K562 (cell line): ENCODE measurements around the gene GABRA5. TPM values are rescaled to one million over a fixed set of nuclear protein-coding genes. Genes with fewer than 3 reads are reported as not detected.
A peak's percentile ranks its signal among the peaks of the same experiment; 100 is the strongest.

Experiments
- ATAC-seq: fragments of 200-7000 bp; cut with Tn5 transposase; 3 replicates; pipeline ENCODE4 v1.9.1; 2020; ENCODE audit warnings: moderate library complexity
- BruUV-seq: library from RNA; stranded (reverse); fragments of 400-500 nt; replicated peaks from 2 replicates; lab custom pipeline; 2021; lab: Mats Ljungman, UMichigan
- CTCF ChIA-PET: fragments of 300-600 bp; formaldehyde crosslinking; extraction: SDS; loops from one replicate; lab custom pipeline; 2021; ENCODE audit warnings: low intra/inter-chr PET ratio; lab: Yijun Ruan, JAX
- POLR2A ChIA-PET: fragments of 300-600, 350-650 bp; sonication (Branson Sonifier 250); formaldehyde crosslinking; extraction: SDS; loops from one replicate; lab custom pipeline; 2021; ENCODE audit warnings: antibody characterized with exemption, inconsistent platforms; lab: Yijun Ruan, JAX
- DNase-seq, 4 experiments: peaks; one replicate each; pipeline versions ENCODE4 v3.0.0 to v3.0.0-alpha.2; 2011 to 2018; ENCODE audit warnings: low spot score in 3 of 4, mixed read lengths in 3 of 4; ENCODE audit errors: extremely low read depth in 1 of 4
- FAIRE-seq: peaks from 2 replicates; lab custom pipeline; 2011; peaks lifted over from hg19 to GRCh38; lab: Jason Lieb, UNC
- H2AFZ ChIP-seq: 2 replicates; pipeline ENCODE4 v1.6.0; 2011; ENCODE audit warnings: low read depth, low read length, control low read depth, inconsistent platforms
- H3K27ac ChIP-seq: fragments of 200-600 bp; 3 replicates; pipeline ENCODE4 v1.8.0; 2011; ENCODE audit warnings: low read depth, mild to moderate bottlenecking, control low read depth, inconsistent platforms, low read length, moderate library complexity, mixed read lengths; ENCODE audit errors: extremely low read depth
- H3K27me3 ChIP-seq, 2 experiments: fragments of 300-600 bp in 1 of 2; 2 replicates in 1 of 2; 3 replicates in 1 of 2; pipeline versions ENCODE4 v1.6.0 to v1.8.0; 2011; ENCODE audit warnings: inconsistent platforms in 2 of 2, low read length in 2 of 2, mild to moderate bottlenecking in 1 of 2, mixed read lengths in 1 of 2, moderate library complexity in 1 of 2; ENCODE audit not compliant: control insufficient read depth in 2 of 2, insufficient read depth in 2 of 2
- H3K36me3 ChIP-seq: fragments of 300-600 bp; 3 replicates; pipeline ENCODE4 v1.8.0; 2011; ENCODE audit warnings: mild to moderate bottlenecking, low read length, inconsistent platforms; ENCODE audit not compliant: control insufficient read depth, insufficient read depth
- H3K4me1 ChIP-seq, 2 experiments: fragments of 200-600 bp in 1 of 2; replicated peaks in 1 of 2; 2 replicates in 1 of 2; 3 replicates in 1 of 2; pipeline versions ENCODE4 v1.5.1 to v1.8.0; 2011; ENCODE audit warnings: inconsistent platforms in 2 of 2, low read length in 2 of 2, mild to moderate bottlenecking in 1 of 2, mixed read lengths in 1 of 2, moderate library complexity in 1 of 2; ENCODE audit not compliant: control insufficient read depth in 2 of 2, insufficient read depth in 2 of 2
- H3K4me2 ChIP-seq: 2 replicates; pipeline ENCODE4 v1.6.1; 2011; ENCODE audit warnings: low read length, control low read depth, inconsistent platforms, mixed read lengths; ENCODE audit not compliant: insufficient read depth
- H3K4me3 ChIP-seq: fragments of 200-600 bp; sonication (generic), shearing (Covaris generic); 2 replicates; pipeline ENCODE4 v1.5.1; 2016; ENCODE audit warnings: control low read depth, inconsistent platforms
- H3K79me2 ChIP-seq: fragments of 200-600 bp; 3 replicates; pipeline ENCODE4 v1.8.0; 2011; ENCODE audit warnings: low read length, inconsistent platforms; ENCODE audit not compliant: control insufficient read depth, insufficient read depth
- H3K9ac ChIP-seq, 2 experiments: 2 replicates each; pipeline versions ENCODE4 v1.6.0 to v1.6.1; 2011; ENCODE audit warnings: low read depth in 2 of 2, low read length in 2 of 2, control low read depth in 1 of 2, inconsistent platforms in 1 of 2, mild to moderate bottlenecking in 1 of 2, mixed read lengths in 1 of 2; ENCODE audit not compliant: insufficient read depth in 1 of 2
- H3K9me1 ChIP-seq: one replicate; pipeline ENCODE4 v1.6.0; 2011; ENCODE audit warnings: inconsistent platforms, mild to moderate bottlenecking, low read length, moderate library complexity; ENCODE audit not compliant: control insufficient read depth, insufficient read depth
- H3K9me3 ChIP-seq: replicated peaks from 2 replicates; pipeline ENCODE4 v1.5.1; 2011; ENCODE audit warnings: low read depth, low read length, inconsistent platforms; ENCODE audit not compliant: control insufficient read depth, insufficient read depth
- H4K20me1 ChIP-seq: replicated peaks from 2 replicates; pipeline ENCODE4 v1.6.1; 2011; ENCODE audit warnings: low read length, inconsistent platforms, mixed read lengths; ENCODE audit not compliant: control insufficient read depth, insufficient read depth
- WGBS: fragments of 100-300 bp; shearing (Covaris generic); methylation state at CpG from one replicate; pipeline ENCODE4 v1.1.6; 2016; ENCODE audit warnings: low coverage, mixed read lengths; ENCODE audit not compliant: insufficient coverage; ENCODE audit errors: missing lambda C conversion rate; 5-methylcytosine and 5-hydroxymethylcytosine counted together
- in situ Hi-C: fragments of 300-500 bp; cut with MboI; formaldehyde crosslinking; loops from 4 replicates; pipeline ENCODE4 v1.15.0; 2018; ENCODE audit warnings: inconsistent platforms, mixed read lengths
- intact Hi-C: fragments of 100-400 bp; cut with micrococcal nuclease; formaldehyde crosslinking; loops from 2 replicates; pipeline ENCODE4 v1.14.2; 2022
- polyA plus RNA-seq, 8 experiments: library from polyadenylated mRNA; depleted of rRNA in 4 of 8; stranded (reverse) in 5 of 8; unstranded in 3 of 8; fragments of >200 nt; fragmentation: Nextera tagmentation in 2 of 8; fragmentation: Illumina TruSeq in 1 of 8; extraction: Ambion mirVana in 2 of 8; extraction: Trizol in 1 of 8; gene quantifications; 2 replicates each; pipeline versions ENCODE4 v1.2.1 to v1.2.3, GENCODE V29; 2011 to 2014; ENCODE audit warnings: inconsistent platforms in 1 of 8, missing spikeins in 1 of 8
- total RNA-seq, 7 experiments: library from RNA; depleted of rRNA in 6 of 7; stranded (reverse); fragments of >200 nt in 6 of 7; fragmentation: Illumina TruSeq in 2 of 7; extraction: Trizol in 2 of 7; gene quantifications; 2 replicates each; pipeline versions ENCODE4 v1.2.1 to v1.2.3, GENCODE V29; 2011 to 2021; ENCODE audit warnings: low replicate concordance in 1 of 7
- TF ChIP-seq, protein P1 (sequence below): fragments of 250-450 bp; sonication (Bioruptor Pico); IDR thresholded peaks from 2 replicates; pipeline ENCODE4 v1.4.0; 2020
- TF ChIP-seq, protein P2 (sequence below): sonication (generic); formaldehyde crosslinking; IDR thresholded peaks from 2 replicates; pipeline ENCODE4 v1.8.1; 2023; ENCODE audit warnings: missing genetic modification reagents, mild to moderate bottlenecking, borderline replicate concordance

Gene GABRA5
- total and polyA plus RNA-seq, 9 of the 15 experiments (the other 6 are each of a cell fraction or from before 2014, with no cell fraction given), result not detected

DNA sequence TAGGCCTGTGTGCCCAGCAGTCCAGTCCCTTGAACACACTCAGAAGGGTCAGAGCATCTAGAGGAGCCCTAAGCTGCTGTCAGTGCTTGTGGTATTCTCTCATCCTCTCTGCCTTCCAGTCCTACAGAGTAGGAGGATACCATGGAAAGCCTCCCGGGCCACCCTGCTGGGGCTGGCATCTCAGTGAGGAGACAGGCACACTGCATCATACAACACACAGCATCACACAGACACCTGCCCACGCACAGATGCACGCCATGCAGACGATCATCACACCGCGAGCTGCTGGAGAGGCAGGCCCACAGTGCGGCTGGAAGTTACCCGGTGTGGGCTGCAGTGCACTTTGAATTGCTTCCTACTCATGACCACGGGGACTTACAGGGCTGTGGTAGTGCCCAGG is 15.2 kb downstream of the GABRA5 start:
- Histone ChIP-seq H3K27me3 (peaks cover 0 to 26% of the 10 kb centered on the region in 2 experiments; a peak in 3 of 5 replicates), H3K79me2 (no peaks in the 10 kb centered on the region), H3K4me3 (no peak overlapping the region), H3K9ac (no peak overlapping the region; a peak in 1 of 4 replicates)
- ATAC-seq, result no peak
- TF ChIP-seq, protein P1, sequence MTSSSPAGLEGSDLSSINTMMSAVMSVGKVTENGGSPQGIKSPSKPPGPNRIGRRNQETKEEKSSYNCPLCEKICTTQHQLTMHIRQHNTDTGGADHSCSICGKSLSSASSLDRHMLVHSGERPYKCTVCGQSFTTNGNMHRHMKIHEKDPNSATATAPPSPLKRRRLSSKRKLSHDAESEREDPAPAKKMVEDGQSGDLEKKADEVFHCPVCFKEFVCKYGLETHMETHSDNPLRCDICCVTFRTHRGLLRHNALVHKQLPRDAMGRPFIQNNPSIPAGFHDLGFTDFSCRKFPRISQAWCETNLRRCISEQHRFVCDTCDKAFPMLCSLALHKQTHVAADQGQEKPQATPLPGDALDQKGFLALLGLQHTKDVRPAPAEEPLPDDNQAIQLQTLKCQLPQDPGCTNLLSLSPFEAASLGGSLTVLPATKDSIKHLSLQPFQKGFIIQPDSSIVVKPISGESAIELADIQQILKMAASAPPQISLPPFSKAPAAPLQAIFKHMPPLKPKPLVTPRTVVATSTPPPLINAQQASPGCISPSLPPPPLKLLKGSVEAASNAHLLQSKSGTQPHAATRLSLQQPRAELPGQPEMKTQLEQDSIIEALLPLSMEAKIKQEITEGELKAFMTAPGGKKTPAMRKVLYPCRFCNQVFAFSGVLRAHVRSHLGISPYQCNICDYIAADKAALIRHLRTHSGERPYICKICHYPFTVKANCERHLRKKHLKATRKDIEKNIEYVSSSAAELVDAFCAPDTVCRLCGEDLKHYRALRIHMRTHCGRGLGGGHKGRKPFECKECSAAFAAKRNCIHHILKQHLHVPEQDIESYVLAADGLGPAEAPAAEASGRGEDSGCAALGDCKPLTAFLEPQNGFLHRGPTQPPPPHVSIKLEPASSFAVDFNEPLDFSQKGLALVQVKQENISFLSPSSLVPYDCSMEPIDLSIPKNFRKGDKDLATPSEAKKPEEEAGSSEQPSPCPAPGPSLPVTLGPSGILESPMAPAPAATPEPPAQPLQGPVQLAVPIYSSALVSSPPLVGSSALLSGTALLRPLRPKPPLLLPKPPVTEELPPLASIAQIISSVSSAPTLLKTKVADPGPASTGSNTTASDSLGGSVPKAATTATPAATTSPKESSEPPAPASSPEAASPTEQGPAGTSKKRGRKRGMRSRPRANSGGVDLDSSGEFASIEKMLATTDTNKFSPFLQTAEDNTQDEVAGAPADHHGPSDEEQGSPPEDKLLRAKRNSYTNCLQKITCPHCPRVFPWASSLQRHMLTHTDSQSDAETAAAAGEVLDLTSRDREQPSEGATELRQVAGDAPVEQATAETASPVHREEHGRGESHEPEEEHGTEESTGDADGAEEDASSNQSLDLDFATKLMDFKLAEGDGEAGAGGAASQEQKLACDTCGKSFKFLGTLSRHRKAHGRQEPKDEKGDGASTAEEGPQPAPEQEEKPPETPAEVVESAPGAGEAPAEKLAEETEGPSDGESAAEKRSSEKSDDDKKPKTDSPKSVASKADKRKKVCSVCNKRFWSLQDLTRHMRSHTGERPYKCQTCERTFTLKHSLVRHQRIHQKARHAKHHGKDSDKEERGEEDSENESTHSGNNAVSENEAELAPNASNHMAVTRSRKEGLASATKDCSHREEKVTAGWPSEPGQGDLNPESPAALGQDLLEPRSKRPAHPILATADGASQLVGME (CRISPR knock-in tag), result no peak
- TF ChIP-seq, protein P2, sequence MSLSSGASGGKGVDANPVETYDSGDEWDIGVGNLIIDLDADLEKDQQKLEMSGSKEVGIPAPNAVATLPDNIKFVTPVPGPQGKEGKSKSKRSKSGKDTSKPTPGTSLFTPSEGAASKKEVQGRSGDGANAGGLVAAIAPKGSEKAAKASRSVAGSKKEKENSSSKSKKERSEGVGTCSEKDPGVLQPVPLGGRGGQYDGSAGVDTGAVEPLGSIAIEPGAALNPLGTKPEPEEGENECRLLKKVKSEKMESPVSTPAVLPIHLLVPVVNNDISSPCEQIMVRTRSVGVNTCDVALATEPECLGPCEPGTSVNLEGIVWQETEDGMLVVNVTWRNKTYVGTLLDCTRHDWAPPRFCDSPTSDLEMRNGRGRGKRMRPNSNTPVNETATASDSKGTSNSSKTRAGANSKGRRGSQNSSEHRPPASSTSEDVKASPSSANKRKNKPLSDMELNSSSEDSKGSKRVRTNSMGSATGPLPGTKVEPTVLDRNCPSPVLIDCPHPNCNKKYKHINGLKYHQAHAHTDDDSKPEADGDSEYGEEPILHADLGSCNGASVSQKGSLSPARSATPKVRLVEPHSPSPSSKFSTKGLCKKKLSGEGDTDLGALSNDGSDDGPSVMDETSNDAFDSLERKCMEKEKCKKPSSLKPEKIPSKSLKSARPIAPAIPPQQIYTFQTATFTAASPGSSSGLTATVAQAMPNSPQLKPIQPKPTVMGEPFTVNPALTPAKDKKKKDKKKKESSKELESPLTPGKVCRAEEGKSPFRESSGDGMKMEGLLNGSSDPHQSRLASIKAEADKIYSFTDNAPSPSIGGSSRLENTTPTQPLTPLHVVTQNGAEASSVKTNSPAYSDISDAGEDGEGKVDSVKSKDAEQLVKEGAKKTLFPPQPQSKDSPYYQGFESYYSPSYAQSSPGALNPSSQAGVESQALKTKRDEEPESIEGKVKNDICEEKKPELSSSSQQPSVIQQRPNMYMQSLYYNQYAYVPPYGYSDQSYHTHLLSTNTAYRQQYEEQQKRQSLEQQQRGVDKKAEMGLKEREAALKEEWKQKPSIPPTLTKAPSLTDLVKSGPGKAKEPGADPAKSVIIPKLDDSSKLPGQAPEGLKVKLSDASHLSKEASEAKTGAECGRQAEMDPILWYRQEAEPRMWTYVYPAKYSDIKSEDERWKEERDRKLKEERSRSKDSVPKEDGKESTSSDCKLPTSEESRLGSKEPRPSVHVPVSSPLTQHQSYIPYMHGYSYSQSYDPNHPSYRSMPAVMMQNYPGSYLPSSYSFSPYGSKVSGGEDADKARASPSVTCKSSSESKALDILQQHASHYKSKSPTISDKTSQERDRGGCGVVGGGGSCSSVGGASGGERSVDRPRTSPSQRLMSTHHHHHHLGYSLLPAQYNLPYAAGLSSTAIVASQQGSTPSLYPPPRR (CRISPR knock-in tag), result no peak
- TF ChIP-seq, all 486 proteins: peak for 0
- CTCF ChIA-PET, result no interaction called here
- no TSS peak for BruUV-seq
- H3K27ac ChIP-seq, result no peak overlapping the region
- no peaks in the 10 kb centered on the region; the same call in 1 of the 2 replicates for H4K20me1 ChIP-seq
- POLR2A ChIA-PET, result no interaction called here
- no peaks in the 10 kb centered on the region for H3K9me3 ChIP-seq
- WGBS, result 0% methylated on average over 9 of the region's 9 CpGs
- FAIRE-seq, result no peak
- H3K4me1 ChIP-seq, result peaks cover 0 to 3% of the 10 kb centered on the region in 2 experiments; a peak in 2 of 5 replicates
- peak in 1 of 4 experiments; percentile 3 for DNase-seq
- in situ Hi-C loops (loop anchor here (25.0 kb wide), 1 partner anchor 1155 kb away; no protein-coding TSS in a partner anchor), intact Hi-C loops (no loop called here)
- H3K4me2 ChIP-seq, result no peak overlapping the region
- no peaks in the 10 kb centered on the region for H3K36me3 ChIP-seq
- H2AFZ ChIP-seq, result no peak overlapping the region
- H3K9me1 ChIP-seq, result no peaks in the 10 kb centered on the region
